ENCODE measurements around the gene RPL22.

RPL22 gene

DNA sequence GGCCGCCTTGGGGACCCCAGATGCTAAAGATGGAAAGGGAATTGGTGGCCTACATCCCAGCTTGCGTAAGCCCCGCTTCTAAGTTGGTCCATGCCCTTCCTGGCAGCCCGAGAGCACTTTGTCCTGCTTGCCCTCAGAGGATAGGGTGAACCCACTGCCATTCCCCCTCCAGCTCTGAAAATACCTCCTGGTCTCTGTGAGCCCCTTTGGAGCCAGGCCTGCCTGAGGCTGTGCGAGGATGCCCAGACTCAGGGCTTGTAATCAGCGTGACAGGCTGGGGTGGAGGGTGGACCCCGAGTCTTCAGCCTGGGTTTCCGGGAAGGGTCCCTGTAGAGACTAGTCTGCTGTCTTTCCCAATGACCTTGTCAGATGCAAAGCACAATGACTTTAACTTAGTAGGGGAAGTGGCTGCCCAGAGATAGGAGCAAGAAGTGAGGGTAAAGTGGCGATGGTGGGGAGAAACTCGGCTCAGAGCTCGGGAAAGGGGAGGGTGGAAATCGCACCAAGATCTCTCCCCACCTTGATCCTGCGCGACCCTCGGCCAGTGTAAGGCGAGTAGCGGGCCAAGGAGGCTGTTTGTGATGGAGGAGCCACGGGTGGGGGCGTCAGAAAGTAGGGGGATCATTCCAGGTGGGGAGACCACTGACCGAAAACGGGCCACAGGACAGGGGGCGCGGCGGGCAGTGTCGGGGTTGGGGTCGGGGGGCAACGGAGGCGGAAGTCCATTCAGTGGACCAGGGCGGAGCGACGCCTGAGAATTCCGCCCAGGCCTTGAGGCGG lies 41.9 kb upstream of the RPL22 start:
- no peaks in the 10 kb centered on the region for H3K36me3 ChIP-seq (replicated peaks)
- TF ChIP-seq, protein P1, sequence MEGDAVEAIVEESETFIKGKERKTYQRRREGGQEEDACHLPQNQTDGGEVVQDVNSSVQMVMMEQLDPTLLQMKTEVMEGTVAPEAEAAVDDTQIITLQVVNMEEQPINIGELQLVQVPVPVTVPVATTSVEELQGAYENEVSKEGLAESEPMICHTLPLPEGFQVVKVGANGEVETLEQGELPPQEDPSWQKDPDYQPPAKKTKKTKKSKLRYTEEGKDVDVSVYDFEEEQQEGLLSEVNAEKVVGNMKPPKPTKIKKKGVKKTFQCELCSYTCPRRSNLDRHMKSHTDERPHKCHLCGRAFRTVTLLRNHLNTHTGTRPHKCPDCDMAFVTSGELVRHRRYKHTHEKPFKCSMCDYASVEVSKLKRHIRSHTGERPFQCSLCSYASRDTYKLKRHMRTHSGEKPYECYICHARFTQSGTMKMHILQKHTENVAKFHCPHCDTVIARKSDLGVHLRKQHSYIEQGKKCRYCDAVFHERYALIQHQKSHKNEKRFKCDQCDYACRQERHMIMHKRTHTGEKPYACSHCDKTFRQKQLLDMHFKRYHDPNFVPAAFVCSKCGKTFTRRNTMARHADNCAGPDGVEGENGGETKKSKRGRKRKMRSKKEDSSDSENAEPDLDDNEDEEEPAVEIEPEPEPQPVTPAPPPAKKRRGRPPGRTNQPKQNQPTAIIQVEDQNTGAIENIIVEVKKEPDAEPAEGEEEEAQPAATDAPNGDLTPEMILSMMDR (IDR thresholded peaks at IDR 0.05; ENCODE audit: low read depth, low read length, missing control alignments) = no peak
- in situ Hi-C loops (cut with HindIII; ENCODE audit: low pct_ligation_motif_present, low sequenced_read_pairs) = no loop called here
- no peak for DNase-seq
- no peak overlapping the region for H3K4me3 ChIP-seq (ENCODE audit: low read depth, low read length)
- no peak overlapping the region for H3K27ac ChIP-seq
- H3K27me3 ChIP-seq (replicated peaks) = peaks cover 42% of the 10 kb centered on the region

DNA sequence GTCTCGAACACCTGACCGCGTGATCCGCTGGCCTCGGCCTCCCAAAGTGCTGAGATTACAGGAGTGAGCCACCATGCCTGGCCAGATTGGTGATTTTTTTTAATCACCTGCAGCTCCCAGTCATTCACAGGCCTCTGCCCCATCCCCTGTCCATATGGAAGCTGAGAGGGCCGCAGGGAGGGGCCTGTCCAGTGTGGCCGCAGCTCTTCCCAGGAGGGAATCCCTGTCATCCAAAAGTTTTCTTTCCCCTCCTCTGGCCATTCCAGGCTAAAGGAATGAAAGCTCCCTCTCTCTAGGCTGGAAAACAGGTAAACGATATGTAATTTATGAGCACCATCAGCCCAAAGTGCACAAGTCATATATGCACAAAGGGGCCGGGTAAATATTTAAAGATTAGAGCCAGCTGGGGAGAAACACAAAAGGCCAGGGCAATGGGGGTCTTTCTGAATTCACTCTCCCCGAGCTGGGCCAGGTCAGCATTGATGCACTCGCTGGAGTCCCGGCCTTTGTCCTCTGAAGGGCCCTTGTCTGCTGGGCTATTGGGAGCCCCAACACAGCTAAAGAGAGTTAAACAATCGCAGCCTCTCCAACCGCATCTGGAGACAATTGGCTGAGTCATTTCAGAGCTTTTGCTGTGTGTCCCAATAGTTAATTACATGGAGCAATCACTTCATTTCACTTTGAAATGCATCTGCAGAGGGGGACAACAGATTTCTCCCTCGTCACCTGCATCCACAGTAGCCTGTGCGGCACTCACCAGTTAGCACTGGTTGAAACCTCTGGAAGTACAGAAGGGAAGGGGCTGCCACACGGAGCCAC lies 40.8 kb upstream of the RPL22 start:
- no peaks in the 10 kb centered on the region for H3K36me3 ChIP-seq (replicated peaks)
- peaks cover 42% of the 10 kb centered on the region for H3K27me3 ChIP-seq (replicated peaks)
- DNase-seq = no peak
- in situ Hi-C loops (cut with HindIII; ENCODE audit: low pct_ligation_motif_present, low sequenced_read_pairs) = no loop called here
- TF ChIP-seq, protein P1 (IDR thresholded peaks at IDR 0.05; ENCODE audit: low read depth, low read length, missing control alignments) = no peak
- H3K4me3 ChIP-seq (ENCODE audit: low read depth, low read length) = no peak overlapping the region
- no peak overlapping the region for H3K27ac ChIP-seq

DNA sequence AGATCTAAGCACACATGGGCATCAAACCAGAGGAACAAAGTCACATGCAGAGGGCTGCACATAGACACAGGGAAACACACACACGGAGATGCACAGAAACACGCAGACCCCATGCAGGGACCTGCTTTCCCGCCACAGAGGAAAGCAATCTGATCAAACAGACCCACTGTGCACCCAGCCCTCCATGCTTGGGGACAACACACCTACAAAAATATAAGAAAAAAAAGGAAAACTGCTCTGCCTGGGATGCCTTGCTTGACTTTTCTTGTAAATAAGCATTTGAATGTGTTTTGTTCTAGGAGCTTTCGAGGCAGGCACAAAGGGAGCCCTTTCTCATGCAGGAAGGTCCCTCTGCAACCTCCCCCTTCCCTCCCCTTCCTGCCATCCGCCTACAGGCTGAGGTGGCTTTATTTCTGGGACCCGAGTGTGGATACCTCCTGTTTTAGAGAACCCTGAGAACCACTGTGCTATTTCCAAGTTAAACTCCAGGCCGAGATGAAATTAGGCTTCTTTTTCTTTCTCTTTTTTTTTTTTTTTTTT lies 39.9 kb upstream of the RPL22 start:
- Histone ChIP-seq H3K36me3 (replicated peaks) (no peaks in the 10 kb centered on the region), H3K27ac (no peak overlapping the region), H3K27me3 (replicated peaks) (peaks cover 37% of the 10 kb centered on the region), H3K4me3 (ENCODE audit: low read depth, low read length) (no peak overlapping the region)
- no peak for DNase-seq
- TF ChIP-seq, protein P1 (IDR thresholded peaks at IDR 0.05; ENCODE audit: low read depth, low read length, missing control alignments) = no peak
- in situ Hi-C loops (cut with HindIII; ENCODE audit: low pct_ligation_motif_present, low sequenced_read_pairs) = no loop called here

DNA sequence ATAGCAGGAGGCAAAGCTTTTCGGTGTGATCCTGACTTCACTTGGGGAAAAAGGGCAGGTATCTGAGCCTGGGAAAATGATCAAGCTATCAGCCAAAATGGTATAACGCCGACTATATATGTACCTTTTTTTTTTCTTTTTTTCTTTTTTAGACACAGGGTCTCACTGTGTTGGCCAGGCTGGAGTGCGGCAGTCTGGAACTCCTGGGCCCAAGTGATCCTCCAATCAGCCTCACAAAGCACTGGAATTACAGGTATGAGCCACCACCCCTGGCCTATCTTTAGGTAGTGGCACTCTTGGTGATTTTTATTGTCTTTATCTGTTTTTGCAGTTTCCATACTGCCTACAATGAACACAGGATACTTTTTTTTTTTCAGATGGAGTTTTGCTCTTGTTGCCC lies 37.7 kb upstream of the RPL22 start:
- H3K4me3 ChIP-seq (ENCODE audit: low read depth, low read length) = no peak overlapping the region
- no peak overlapping the region for H3K27ac ChIP-seq
- in situ Hi-C loops (cut with HindIII; ENCODE audit: low pct_ligation_motif_present, low sequenced_read_pairs) = no loop called here
- no peak for DNase-seq
- TF ChIP-seq, protein P1 (IDR thresholded peaks at IDR 0.05; ENCODE audit: low read depth, low read length, missing control alignments) = no peak
- peaks cover 20% of the 10 kb centered on the region for H3K27me3 ChIP-seq (replicated peaks)
- H3K36me3 ChIP-seq (replicated peaks) = peaks cover 10% of the 10 kb centered on the region

DNA sequence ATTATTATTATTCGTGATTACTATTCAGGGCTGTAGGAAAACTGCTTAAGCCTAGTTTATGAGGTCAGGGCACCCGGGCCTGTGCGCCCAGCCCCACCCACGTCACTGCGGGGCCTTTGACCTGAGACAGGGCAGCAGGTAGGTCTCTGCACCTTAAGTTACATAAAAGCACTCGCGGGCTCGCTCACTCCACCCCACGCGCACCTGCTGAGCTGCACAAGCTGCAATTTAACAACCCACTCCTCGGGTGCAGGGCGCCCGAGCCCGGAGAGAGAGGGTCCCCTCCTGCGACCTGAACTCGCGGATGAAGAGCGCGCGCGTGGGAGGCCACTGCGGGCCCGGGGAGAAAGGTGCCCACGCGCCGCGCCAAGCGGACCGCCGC lies 35.9 kb upstream of the RPL22 start:
- no peak for DNase-seq
- in situ Hi-C loops (cut with HindIII; ENCODE audit: low pct_ligation_motif_present, low sequenced_read_pairs) = no loop called here
- peaks cover 16% of the 10 kb centered on the region for H3K36me3 ChIP-seq (replicated peaks)
- H3K4me3 ChIP-seq (ENCODE audit: low read depth, low read length) = peak overlapping the region; percentile 82
- H3K27ac ChIP-seq = no peak overlapping the region
- TF ChIP-seq, protein P1 (IDR thresholded peaks at IDR 0.05; ENCODE audit: low read depth, low read length, missing control alignments) = no peak
- peaks cover 4% of the 10 kb centered on the region for H3K27me3 ChIP-seq (replicated peaks)

Data from brain microvascular endothelial cell (primary cell).